Ishikawa (cell line): ENCODE results near the gene YDJC.

Experiments
- CEBPB ChIP-seq: IDR thresholded peaks from 2 replicates; pipeline ENCODE4 v1.6.1; 2012
- CREB1 ChIP-seq: IDR thresholded peaks from 2 replicates; pipeline ENCODE4 v1.6.1; 2012; ENCODE audit warnings: low read depth
- EGR1 ChIP-seq: IDR thresholded peaks from 2 replicates; pipeline ENCODE4 v1.6.1; 2012
- FOXM1 ChIP-seq: IDR thresholded peaks from 2 replicates; pipeline ENCODE4 v1.6.1; 2012; ENCODE audit warnings: low read depth, borderline replicate concordance
- MAX ChIP-seq: IDR thresholded peaks from 2 replicates; pipeline ENCODE4 v1.6.1; 2012
- NFIC ChIP-seq: IDR thresholded peaks from 2 replicates; pipeline ENCODE4 v1.6.1; 2012
- RAD21 ChIP-seq: IDR thresholded peaks from 2 replicates; pipeline ENCODE4 v1.6.1; 2012; ENCODE audit warnings: low read depth
- REST ChIP-seq: IDR thresholded peaks from 2 replicates; pipeline ENCODE4 v1.6.1; 2012; ENCODE audit warnings: low read depth, mild to moderate bottlenecking
- TAF1 ChIP-seq: IDR thresholded peaks from 2 replicates; pipeline ENCODE4 v1.6.1; 2012; ENCODE audit warnings: low read depth, mild to moderate bottlenecking
- TEAD4 ChIP-seq: IDR thresholded peaks from 2 replicates; pipeline ENCODE4 v1.6.1; 2012
- YY1 ChIP-seq: IDR thresholded peaks from 2 replicates; pipeline ENCODE4 v1.6.1; 2012; ENCODE audit warnings: low read depth
- ZBTB7A ChIP-seq: IDR thresholded peaks from 2 replicates; pipeline ENCODE4 v1.6.1; 2012; ENCODE audit warnings: low read depth

GRCh38 chr22:21666786-21667185, 37.0 kb upstream of the YDJC start:
- TF ChIP-seq NFIC (no peak), CEBPB (no peak), REST (no peak), MAX (no peak), YY1 (no peak), TAF1 (no peak), RAD21 (no peak), FOXM1 (no peak), TEAD4 (no peak), ZBTB7A (no peak), CREB1 (no peak), EGR1 (no peak)
